Endodermal cell (in vitro differentiated cells): ENCODE results near the gene SGPL1. TPM values are rescaled to one million over a fixed set of nuclear protein-coding genes. Genes with fewer than 3 reads are reported as not detected.

Experiments
- DNase-seq: peaks from one replicate; pipeline ENCODE4 v3.0.0-alpha.2; 2017
- H3K27ac ChIP-seq: 2 replicates; pipeline ENCODE4 v1.5.1; 2013; ENCODE audit warnings: mild to moderate bottlenecking, low read depth, low read length, moderate library complexity
- H3K27me3 ChIP-seq: 2 replicates; pipeline ENCODE4 v1.6.1; 2013; ENCODE audit warnings: mild to moderate bottlenecking, low read length, moderate library complexity; ENCODE audit not compliant: insufficient read depth, control insufficient read depth, poor library complexity, severe bottlenecking
- H3K36me3 ChIP-seq: 2 replicates; pipeline ENCODE4 v1.7.0; 2013; ENCODE audit warnings: mild to moderate bottlenecking, low read length, moderate library complexity; ENCODE audit not compliant: control insufficient read depth, insufficient read depth
- H3K4me1 ChIP-seq: one replicate; pipeline ENCODE4 v1.7.0; 2013; ENCODE audit warnings: low read length; ENCODE audit not compliant: control insufficient read depth, insufficient read depth
- H3K4me3 ChIP-seq: 2 replicates; pipeline ENCODE4 v1.5.1; 2013; ENCODE audit warnings: mild to moderate bottlenecking, low read length, moderate library complexity
- H3K9ac ChIP-seq: 2 replicates; pipeline ENCODE4 v1.6.1; 2013; ENCODE audit warnings: mild to moderate bottlenecking, low read length, moderate library complexity; ENCODE audit not compliant: poor library complexity, severe bottlenecking; ENCODE audit errors: extremely low read depth
- H3K9me3 ChIP-seq: 2 replicates; pipeline ENCODE4 v1.6.1; 2013; ENCODE audit warnings: mild to moderate bottlenecking, low read length, moderate library complexity; ENCODE audit not compliant: control insufficient read depth
- H3K27ac Mint-ChIP-seq: 2 replicates; pipeline ENCODE4 v1.8.0; 2020; ENCODE audit warnings: mixed read lengths
- H3K27me3 Mint-ChIP-seq: 2 replicates; pipeline ENCODE4 v1.8.0; 2021; ENCODE audit warnings: mild to moderate bottlenecking, mixed read lengths; ENCODE audit not compliant: insufficient read depth
- H3K36me3 Mint-ChIP-seq: 2 replicates; pipeline ENCODE4 v1.8.0; 2020; ENCODE audit warnings: low read depth, mixed read lengths
- H3K4me1 Mint-ChIP-seq: 2 replicates; pipeline ENCODE4 v1.8.0; 2020; ENCODE audit warnings: mixed read lengths
- H3K4me3 Mint-ChIP-seq: 2 replicates; pipeline ENCODE4 v1.8.0; 2020; ENCODE audit warnings: mild to moderate bottlenecking, moderate library complexity, mixed read lengths
- H3K9me3 Mint-ChIP-seq: 2 replicates; pipeline ENCODE4 v1.8.0; 2020; ENCODE audit warnings: mild to moderate bottlenecking, mixed read lengths
- WGBS, 2 experiments: methylation state at CpG; one replicate each; pipeline versions ENCODE4 v1.1.5 to v1.1.7; 2013; ENCODE audit warnings: missing lambda C conversion rate in 2 of 2, mixed read lengths in 1 of 2; ENCODE audit not compliant: insufficient coverage in 1 of 2, insufficient read length in 1 of 2; 5-methylcytosine and 5-hydroxymethylcytosine counted together
- total RNA-seq, 2 donors: library from RNA; stranded (reverse); fragmentation: NEBNext Ultra II Directional in 1 of 2; extraction: Animal tissue kit (Norgen Biotek cat#: 25700) in 1 of 2; gene quantifications; 2 replicates in 1 of 2; 3 replicates in 1 of 2; pipeline ENCODE4 v1.2.1, GENCODE V29; 2021
- TF ChIP-seq, protein P1 (sequence below): fragments of 200-600 bp; sonication (generic); conservative IDR thresholded peaks from 2 replicates; pipeline ENCODE4 v1.5.0; 2021; ENCODE audit warnings: antibody characterized with exemption, mild to moderate bottlenecking

SGPL1 gene
- total RNA-seq, 2 donors from 2014 or later = 95.4 to 103 TPM

DNA sequence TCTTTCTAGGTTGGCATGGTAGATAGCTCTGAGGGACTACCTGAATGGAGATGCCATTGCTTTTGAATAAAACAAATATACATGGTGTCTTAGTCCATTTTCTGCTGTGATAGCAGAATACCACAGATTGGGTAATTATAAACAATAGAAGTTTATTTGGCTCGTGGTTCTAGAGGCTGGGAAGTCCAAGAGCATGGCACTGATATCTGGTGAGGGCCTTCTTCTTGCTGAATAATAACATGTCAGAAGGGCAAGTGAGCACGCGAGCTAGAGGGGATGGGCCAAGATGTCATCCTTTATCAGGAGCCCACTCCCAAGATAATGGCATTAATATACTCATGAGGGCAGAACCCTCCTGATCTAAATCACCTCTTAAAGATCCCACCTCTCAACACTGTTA is 21.9 kb downstream of the SGPL1 start:
- WGBS, 2 experiments = 96 to 100% methylated on average over 1 to 3 of the region's 3 CpGs
- no peaks in the 10 kb centered on the region for H3K27me3 Mint-ChIP-seq
- H3K36me3 Mint-ChIP-seq = peaks cover 67% of the 10 kb centered on the region
- no peak for DNase-seq
- TF ChIP-seq, protein P1, sequence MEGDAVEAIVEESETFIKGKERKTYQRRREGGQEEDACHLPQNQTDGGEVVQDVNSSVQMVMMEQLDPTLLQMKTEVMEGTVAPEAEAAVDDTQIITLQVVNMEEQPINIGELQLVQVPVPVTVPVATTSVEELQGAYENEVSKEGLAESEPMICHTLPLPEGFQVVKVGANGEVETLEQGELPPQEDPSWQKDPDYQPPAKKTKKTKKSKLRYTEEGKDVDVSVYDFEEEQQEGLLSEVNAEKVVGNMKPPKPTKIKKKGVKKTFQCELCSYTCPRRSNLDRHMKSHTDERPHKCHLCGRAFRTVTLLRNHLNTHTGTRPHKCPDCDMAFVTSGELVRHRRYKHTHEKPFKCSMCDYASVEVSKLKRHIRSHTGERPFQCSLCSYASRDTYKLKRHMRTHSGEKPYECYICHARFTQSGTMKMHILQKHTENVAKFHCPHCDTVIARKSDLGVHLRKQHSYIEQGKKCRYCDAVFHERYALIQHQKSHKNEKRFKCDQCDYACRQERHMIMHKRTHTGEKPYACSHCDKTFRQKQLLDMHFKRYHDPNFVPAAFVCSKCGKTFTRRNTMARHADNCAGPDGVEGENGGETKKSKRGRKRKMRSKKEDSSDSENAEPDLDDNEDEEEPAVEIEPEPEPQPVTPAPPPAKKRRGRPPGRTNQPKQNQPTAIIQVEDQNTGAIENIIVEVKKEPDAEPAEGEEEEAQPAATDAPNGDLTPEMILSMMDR = no peak
- Histone ChIP-seq H3K36me3 (peaks cover 78% of the 10 kb centered on the region), H3K9ac (no peak overlapping the region), H3K9me3 (peaks cover 17% of the 10 kb centered on the region), H3K4me3 (no peak overlapping the region), H3K27me3 (no peaks in the 10 kb centered on the region), H3K4me1 (no peaks in the 10 kb centered on the region), H3K27ac (no peak overlapping the region)
- H3K27ac Mint-ChIP-seq = no peak overlapping the region
- peaks cover 5% of the 10 kb centered on the region for H3K9me3 Mint-ChIP-seq
- H3K4me3 Mint-ChIP-seq = no peak overlapping the region
- H3K4me1 Mint-ChIP-seq = no peaks in the 10 kb centered on the region

DNA sequence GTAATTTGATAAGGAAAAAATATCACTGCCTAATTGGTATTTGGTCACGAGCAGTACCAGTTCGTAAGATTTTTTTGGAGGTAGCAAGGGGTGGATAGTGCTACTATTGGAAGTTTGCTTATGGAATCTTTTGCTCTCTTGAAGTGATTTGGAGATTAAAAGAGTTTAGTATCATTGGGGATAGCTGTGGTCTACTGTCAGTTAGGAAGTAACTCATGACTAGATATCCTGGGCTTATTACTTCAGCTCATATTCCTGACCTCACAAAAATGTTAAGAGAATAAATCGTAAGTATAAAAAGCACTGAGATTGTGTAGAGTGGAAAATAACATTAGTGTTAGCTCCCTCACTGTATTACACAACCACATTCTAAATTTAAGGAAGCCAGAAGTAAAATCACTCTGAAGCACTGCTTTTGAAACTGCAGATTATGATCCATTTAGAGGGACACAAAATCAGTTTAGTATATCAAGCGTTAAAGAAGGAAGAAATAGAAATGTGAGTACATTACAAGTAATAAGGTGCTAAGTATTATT is 22.6 kb downstream of the SGPL1 start:
- Histone ChIP-seq H3K36me3 (peaks cover 77% of the 10 kb centered on the region), H3K4me3 (no peak overlapping the region), H3K27me3 (no peaks in the 10 kb centered on the region), H3K9me3 (peaks cover 17% of the 10 kb centered on the region), H3K27ac (no peak overlapping the region), H3K4me1 (no peaks in the 10 kb centered on the region), H3K9ac (no peak overlapping the region)
- TF ChIP-seq, protein P1 = no peak
- 71 to 80% methylated on average over 2 to 3 of the region's 4 CpGs for WGBS, 2 experiments
- Mint-ChIP-seq H3K27ac (no peak overlapping the region), H3K4me3 (no peak overlapping the region), H3K9me3 (peaks cover 5% of the 10 kb centered on the region), H3K4me1 (no peaks in the 10 kb centered on the region), H3K27me3 (no peaks in the 10 kb centered on the region), H3K36me3 (peaks cover 68% of the 10 kb centered on the region)
- no peak for DNase-seq

DNA sequence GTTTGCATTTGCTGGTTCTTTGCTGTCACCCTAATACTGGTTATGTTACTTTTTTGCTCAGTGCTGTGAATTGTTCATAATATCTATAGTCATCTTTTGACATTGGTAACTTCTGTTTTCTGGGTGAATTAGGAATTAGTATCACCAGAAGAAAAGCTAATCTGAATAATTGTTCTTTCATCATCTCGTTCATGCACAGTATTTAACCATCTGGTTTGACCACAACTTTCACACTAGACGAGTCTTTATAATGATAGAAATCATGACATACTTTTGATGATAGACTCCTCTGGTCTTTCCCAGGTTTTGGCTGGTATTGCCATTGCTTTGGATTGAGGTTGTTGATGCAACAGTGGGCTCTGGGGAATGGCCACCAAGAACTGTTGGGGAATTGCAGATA is 25.1 kb downstream of the SGPL1 start:
- Histone ChIP-seq H3K27me3 (no peaks in the 10 kb centered on the region), H3K27ac (no peak overlapping the region), H3K9ac (no peak overlapping the region), H3K9me3 (peaks cover 17% of the 10 kb centered on the region), H3K4me1 (no peaks in the 10 kb centered on the region), H3K36me3 (peaks cover 82% of the 10 kb centered on the region), H3K4me3 (no peak overlapping the region)
- Mint-ChIP-seq H3K36me3 (peaks cover 67% of the 10 kb centered on the region), H3K9me3 (peaks cover 5% of the 10 kb centered on the region), H3K27ac (no peak overlapping the region), H3K4me3 (no peak overlapping the region), H3K4me1 (no peaks in the 10 kb centered on the region), H3K27me3 (no peaks in the 10 kb centered on the region)
- TF ChIP-seq, protein P1 = no peak
- DNase-seq = no peak
- 96 to 100% methylated on average over 2 of the region's 2 CpGs for WGBS, 2 experiments
